Thymus (tissue), 11 donors: ENCODE data around the gene ZNF48. TPM values are rescaled to one million over a fixed set of nuclear protein-coding genes. Genes with fewer than 3 reads are reported as not detected.

ENCODE experiments used
- DNase-seq, 9 donors: peaks; one replicate each; pipeline ENCODE4 v3.0.0-alpha.2; 2013; ENCODE audit warnings: low spot score in 9 of 9, low read depth in 6 of 9, missing footprints in 1 of 9
- H3K27ac ChIP-seq, 2 donors: one replicate each; pipeline ENCODE4 v1.5.1; 2013; ENCODE audit warnings: control low read depth in 1 of 2, low read depth in 1 of 2, low read length in 1 of 2, mild to moderate bottlenecking in 1 of 2, moderate library complexity in 1 of 2
- H3K27me3 ChIP-seq, 2 donors: one replicate each; pipeline ENCODE4 v1.5.1; 2013; ENCODE audit warnings: low read length in 1 of 2; ENCODE audit not compliant: control insufficient read depth in 2 of 2, insufficient read depth in 1 of 2
- H3K36me3 ChIP-seq, 2 donors: one replicate each; pipeline ENCODE4 v1.5.1; 2013; ENCODE audit warnings: low read length in 1 of 2, mild to moderate bottlenecking in 1 of 2, moderate library complexity in 1 of 2; ENCODE audit not compliant: control insufficient read depth in 2 of 2, insufficient read depth in 2 of 2
- H3K4me1 ChIP-seq, 2 donors: one replicate each; pipeline ENCODE4 v1.5.1; 2013; ENCODE audit warnings: low read length in 2 of 2; ENCODE audit not compliant: control insufficient read depth in 2 of 2, insufficient read depth in 2 of 2
- H3K4me3 ChIP-seq, 2 donors: one replicate each; pipeline ENCODE4 v1.5.1; 2013; ENCODE audit warnings: low read length in 2 of 2, control low read depth in 1 of 2, mild to moderate bottlenecking in 1 of 2
- H3K9me3 ChIP-seq, 2 donors: one replicate each; pipeline ENCODE4 v1.5.1; 2013; ENCODE audit warnings: low read length in 1 of 2, mild to moderate bottlenecking in 1 of 2; ENCODE audit not compliant: control insufficient read depth in 2 of 2, insufficient read depth in 1 of 2
- WGBS: extraction: QIAGEN DNeasy Blood & Tissue Kit; methylation state at CpG from one replicate; pipeline ENCODE4 v1.1.7; 2013; 5-methylcytosine and 5-hydroxymethylcytosine counted together
- polyA plus RNA-seq: library from polyadenylated mRNA; stranded (reverse); fragments of 200-250 nt; gene quantifications from one replicate; pipeline ENCODE4 v1.2.3, GENCODE V29; 2013
- total RNA-seq: library from RNA; stranded (reverse); fragments of 120-200 nt; gene quantifications from one replicate; pipeline ENCODE4 v1.2.4, GENCODE V29; 2013
- donor health status: healthy.

The ZNF48 gene
- total and polyA plus RNA-seq, 2 donors = 5.9 to 12.9 TPM

- no peak for DNase-seq
- Histone ChIP-seq H3K9me3 (no peaks in the 10 kb centered on the region), H3K27me3 (no peaks in the 10 kb centered on the region), H3K36me3 (peaks cover 62 to 70% of the 10 kb centered on the region in 2 donors), H3K27ac (no peak overlapping the region), H3K4me3 (no peak overlapping the region), H3K4me1 (peaks cover 8 to 30% of the 10 kb centered on the region in 2 donors)
- WGBS = 96% methylated on average over 5 of the region's 5 CpGs
Observed at GRCh38 chr16:30357085-30357714, 38.0 kb upstream of the ZNF48 start.

GRCh38 chr16:30357715-30358576 is 37.3 kb upstream of the ZNF48 start:
- 96% methylated on average over 37 of the region's 37 CpGs for WGBS
- Histone ChIP-seq H3K27ac (no peak overlapping the region), H3K36me3 (peaks cover 62 to 70% of the 10 kb centered on the region in 2 donors), H3K4me1 (peaks cover 8 to 30% of the 10 kb centered on the region in 2 donors), H3K9me3 (no peaks in the 10 kb centered on the region), H3K27me3 (no peaks in the 10 kb centered on the region), H3K4me3 (no peak overlapping the region)
- DNase-seq = no peak

GRCh38 chr16:30358577-30358936 is 36.7 kb upstream of the ZNF48 start:
- no peak overlapping the region for H3K4me3 ChIP-seq
- peaks cover 61 to 68% of the 10 kb centered on the region in 2 donors for H3K36me3 ChIP-seq
- DNase-seq = no peak
- WGBS = 98% methylated on average over 9 of the region's 9 CpGs
- H3K4me1 ChIP-seq = peaks cover 8 to 30% of the 10 kb centered on the region in 2 donors
- no peaks in the 10 kb centered on the region for H3K27me3 ChIP-seq
- no peak overlapping the region for H3K27ac ChIP-seq
- no peaks in the 10 kb centered on the region for H3K9me3 ChIP-seq

- DNase-seq = no peak
- 99% methylated on average over 28 of the region's 28 CpGs for WGBS
- Histone ChIP-seq H3K36me3 (peaks cover 61 to 65% of the 10 kb centered on the region in 2 donors), H3K27me3 (no peaks in the 10 kb centered on the region), H3K4me3 (no peak overlapping the region), H3K27ac (no peak overlapping the region), H3K4me1 (peaks cover 4 to 23% of the 10 kb centered on the region in 2 donors), H3K9me3 (no peaks in the 10 kb centered on the region)
Observed at GRCh38 chr16:30358990-30359870, 36.0 kb upstream of the ZNF48 start.

- DNase-seq = no peak
- Histone ChIP-seq H3K4me1 (peaks cover 0 to 18% of the 10 kb centered on the region in 2 donors), H3K27me3 (no peaks in the 10 kb centered on the region), H3K9me3 (no peaks in the 10 kb centered on the region), H3K27ac (no peak overlapping the region), H3K36me3 (peaks cover 67 to 71% of the 10 kb centered on the region in 2 donors), H3K4me3 (no peak overlapping the region)
- 95% methylated on average over 6 of the region's 6 CpGs for whole genome bisulfite sequencing
Observed at GRCh38 chr16:30359871-30360170, 35.4 kb upstream of the ZNF48 start.

GRCh38 chr16:30361180-30361579 is 34.0 kb upstream of the ZNF48 start:
- no peak for DNase-seq
- Histone ChIP-seq H3K27me3 (no peaks in the 10 kb centered on the region), H3K36me3 (peaks cover 79 to 83% of the 10 kb centered on the region in 2 donors), H3K27ac (no peak overlapping the region), H3K4me3 (no peak overlapping the region), H3K4me1 (peaks cover 0 to 7% of the 10 kb centered on the region in 2 donors), H3K9me3 (no peaks in the 10 kb centered on the region)
- 98% methylated on average over 7 of the region's 7 CpGs for WGBS

- Histone ChIP-seq H3K36me3 (peaks cover 49 to 50% of the 10 kb centered on the region in 2 donors), H3K9me3 (peaks cover 0 to 5% of the 10 kb centered on the region in 2 donors), H3K4me3 (no peak overlapping the region), H3K4me1 (peaks cover 16 to 32% of the 10 kb centered on the region in 2 donors), H3K27ac (no peak overlapping the region), H3K27me3 (no peaks in the 10 kb centered on the region)
- DNase-seq = no peak
- 98% methylated on average over 10 of the region's 10 CpGs for WGBS
Observed at GRCh38 chr16:30365200-30365599, 30.0 kb upstream of the ZNF48 start.

- Histone ChIP-seq H3K9me3 (peaks cover 0 to 5% of the 10 kb centered on the region in 2 donors), H3K27me3 (no peaks in the 10 kb centered on the region), H3K4me3 (no peak overlapping the region), H3K36me3 (peaks cover 37 to 38% of the 10 kb centered on the region in 2 donors), H3K4me1 (peaks cover 22 to 39% of the 10 kb centered on the region in 2 donors), H3K27ac (no peak overlapping the region)
- WGBS = 96% methylated on average over 4 of the region's 4 CpGs
- DNase-seq = no peak
Observed at GRCh38 chr16:30366511-30366910, 28.7 kb upstream of the ZNF48 start.
